Placental pericyte (primary cell): ENCODE results near the gene ACP1. TPM values are rescaled to one million over a fixed set of nuclear protein-coding genes. Genes with fewer than 3 reads are reported as not detected.

ENCODE experiments used
- total RNA-seq: library from RNA; depleted of rRNA; stranded (reverse); fragments of >200 nt; gene quantifications from 2 replicates; pipeline ENCODE4 v1.2.3, GENCODE V29; 2012

The ACP1 gene
- 64.3 and 101 TPM in 2 replicates for total RNA-seq

GRCh38 chr2:264493-265468 is at the start of gene ACP1:
ACP1 (plus strand) TSS chr2:264947; CDS start chr2:264965, 18 bp downstream.

GRCh38 chr2:263774-264492 is 814 bp upstream of the ACP1 start, which contains the start of gene SH3YL1:
SH3YL1 (minus strand) TSS chr2:264032; CDS start chr2:263984, 48 bp downstream.

GRCh38 chr2:287911-288757 is 23.4 kb downstream of the ACP1 start, which contains the start of gene ALKAL2:
ALKAL2 (minus strand) TSS chr2:288091; CDS start chr2:287835, 256 bp downstream.

Other genes starting within 250 kb of the ACP1 start
- gene FAM110C, start 218.4 kb upstream of the ACP1 start, total RNA-seq: not detected in 2 replicates
- 25.2 and 28.4 TPM in 2 replicates for gene SH3YL1, start 915 bp upstream of the ACP1 start, total RNA-seq
- not detected in 2 replicates for gene ALKAL2, start 23.1 kb downstream of the ACP1 start, total RNA-seq